Activated naive CD4-positive, alpha-beta T cell treated with anti-CD3 and anti-CD28 coated beads for 36 hours (primary cell): ENCODE data around the gene PFKFB3. TPM values are rescaled to one million over a fixed set of nuclear protein-coding genes. Genes with fewer than 3 reads are reported as not detected.

Experiments used
- CTCF ChIA-PET: fragments of 350-600 bp; sonication (Branson Sonifier 250); formaldehyde crosslinking; loops from one replicate; lab custom pipeline; 2021; ENCODE audit warnings: antibody characterized with exemption; lab: Charles Lee
- DNase-seq: peaks from one replicate; pipeline ENCODE4 v3.0.0-alpha.2; 2020
- H3K27ac Mint-ChIP-seq: one replicate; pipeline ENCODE4 v1.8.0; 2021; ENCODE audit warnings: mild to moderate bottlenecking, mixed read lengths
- H3K27me3 Mint-ChIP-seq: one replicate; pipeline ENCODE4 v1.8.0; 2021; ENCODE audit warnings: low read depth, mixed read lengths
- H3K36me3 Mint-ChIP-seq: one replicate; pipeline ENCODE4 v1.8.0; 2021; ENCODE audit warnings: low read depth, mixed read lengths
- H3K4me1 Mint-ChIP-seq: one replicate; pipeline ENCODE4 v1.8.0; 2021; ENCODE audit warnings: low read depth, mixed read lengths
- H3K4me3 Mint-ChIP-seq: one replicate; pipeline ENCODE4 v1.8.0; 2021; ENCODE audit warnings: mild to moderate bottlenecking, moderate library complexity, mixed read lengths
- H3K9me3 Mint-ChIP-seq: one replicate; pipeline ENCODE4 v1.8.0; 2021; ENCODE audit warnings: mixed read lengths
- intact Hi-C: fragments of 100-400 bp; cut with micrococcal nuclease; formaldehyde crosslinking; loops from one replicate; pipeline ENCODE4 v1.15.1; 2023
- total RNA-seq, 2 experiments: library from RNA; stranded (reverse); gene quantifications; one replicate each; pipeline ENCODE4 v1.2.3, GENCODE V29; 2021

PFKFB3 gene
- total RNA-seq, 2 experiments from 2014 or later: 87.7 to 88.5 TPM

DNA sequence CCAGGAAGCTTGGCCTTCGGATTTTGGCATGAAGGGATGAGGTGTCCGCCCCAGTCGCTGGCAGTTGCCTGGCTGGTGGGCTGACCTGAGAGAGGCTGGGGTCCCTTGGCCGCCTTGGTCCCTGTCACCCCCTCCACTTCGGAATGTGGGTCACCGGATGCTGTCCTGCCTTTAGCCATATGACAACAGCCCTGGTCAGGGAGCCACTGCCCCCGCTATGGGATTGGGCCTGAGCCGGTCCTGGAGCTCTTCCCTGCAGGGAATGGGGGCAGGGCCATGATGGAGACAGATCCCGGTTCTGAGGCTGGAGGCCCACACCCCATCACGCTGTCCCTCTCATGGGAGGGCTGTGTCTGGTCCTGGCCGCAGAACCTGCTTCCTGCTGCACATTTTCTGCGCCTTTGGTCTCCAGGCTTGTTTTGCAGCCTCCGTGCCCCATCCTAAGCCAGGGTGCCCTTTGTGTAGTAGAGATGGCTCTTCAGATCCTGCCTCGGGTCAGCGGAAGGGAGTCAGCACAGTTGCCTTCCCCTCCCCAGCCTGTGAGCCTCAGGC, 22.6 kb downstream of the PFKFB3 start:
- no peaks in the 10 kb centered on the region for H3K27me3 Mint-ChIP-seq
- no peaks in the 10 kb centered on the region for H3K9me3 Mint-ChIP-seq
- CTCF ChIA-PET: no interaction called here
- intact Hi-C loops: no loop called here
- no peak for DNase-seq
- peaks cover 8% of the 10 kb centered on the region for H3K4me1 Mint-ChIP-seq
- no peak overlapping the region for H3K4me3 Mint-ChIP-seq
- H3K27ac Mint-ChIP-seq: no peak overlapping the region
- peaks cover 56% of the 10 kb centered on the region for H3K36me3 Mint-ChIP-seq

GRCh38 chr10:6226216-6226615, 23.5 kb downstream of the PFKFB3 start:
- peaks cover 52% of the 10 kb centered on the region for H3K36me3 Mint-ChIP-seq
- no peak for DNase-seq
- intact Hi-C loops: no loop called here
- CTCF ChIA-PET: no interaction called here
- H3K27ac Mint-ChIP-seq: no peak overlapping the region
- H3K4me1 Mint-ChIP-seq: peaks cover 8% of the 10 kb centered on the region
- H3K27me3 Mint-ChIP-seq: no peaks in the 10 kb centered on the region
- H3K4me3 Mint-ChIP-seq: no peak overlapping the region
- no peaks in the 10 kb centered on the region for H3K9me3 Mint-ChIP-seq

DNA sequence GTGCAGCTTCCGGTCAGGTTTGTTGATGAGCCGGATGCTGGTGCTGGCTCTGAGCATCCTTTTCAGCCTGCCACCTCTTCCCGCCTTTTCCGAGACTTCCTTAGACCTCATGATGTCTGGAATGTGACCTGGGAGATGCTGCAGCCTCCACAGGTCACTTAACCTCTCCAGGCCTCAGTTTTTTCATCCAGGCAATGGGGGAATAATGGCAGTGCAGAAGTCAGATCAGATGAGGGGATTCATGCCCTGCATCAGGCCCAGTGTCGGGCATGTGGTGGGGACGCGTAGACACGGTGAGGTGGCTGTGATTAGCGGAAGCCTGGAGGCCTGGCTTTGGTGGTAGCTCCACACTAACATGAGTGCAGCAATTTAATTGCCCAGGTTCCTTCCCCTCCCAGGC, 24.6 kb downstream of the PFKFB3 start:
- intact Hi-C loops: no loop called here
- Mint-ChIP-seq H3K9me3 (no peaks in the 10 kb centered on the region), H3K4me1 (peaks cover 8% of the 10 kb centered on the region), H3K27me3 (no peaks in the 10 kb centered on the region), H3K36me3 (peaks cover 49% of the 10 kb centered on the region), H3K27ac (no peak overlapping the region), H3K4me3 (no peak overlapping the region)
- CTCF ChIA-PET: no interaction called here
- DNase-seq: no peak

GRCh38 chr10:6228010-6228511, 25.3 kb downstream of the PFKFB3 start:
- Mint-ChIP-seq H3K27ac (no peak overlapping the region), H3K4me3 (no peak overlapping the region), H3K9me3 (no peaks in the 10 kb centered on the region), H3K36me3 (peaks cover 48% of the 10 kb centered on the region), H3K27me3 (no peaks in the 10 kb centered on the region), H3K4me1 (peaks cover 8% of the 10 kb centered on the region)
- DNase-seq: no peak
- CTCF ChIA-PET: no interaction called here
- intact Hi-C loops: no loop called here

GRCh38 chr10:6228647-6229046, 25.9 kb downstream of the PFKFB3 start:
- H3K9me3 Mint-ChIP-seq: no peaks in the 10 kb centered on the region
- intact Hi-C loops: no loop called here
- peaks cover 48% of the 10 kb centered on the region for H3K36me3 Mint-ChIP-seq
- CTCF ChIA-PET: no interaction called here
- no peak overlapping the region for H3K4me3 Mint-ChIP-seq
- no peaks in the 10 kb centered on the region for H3K27me3 Mint-ChIP-seq
- H3K27ac Mint-ChIP-seq: no peak overlapping the region
- peaks cover 8% of the 10 kb centered on the region for H3K4me1 Mint-ChIP-seq
- no peak for DNase-seq

DNA sequence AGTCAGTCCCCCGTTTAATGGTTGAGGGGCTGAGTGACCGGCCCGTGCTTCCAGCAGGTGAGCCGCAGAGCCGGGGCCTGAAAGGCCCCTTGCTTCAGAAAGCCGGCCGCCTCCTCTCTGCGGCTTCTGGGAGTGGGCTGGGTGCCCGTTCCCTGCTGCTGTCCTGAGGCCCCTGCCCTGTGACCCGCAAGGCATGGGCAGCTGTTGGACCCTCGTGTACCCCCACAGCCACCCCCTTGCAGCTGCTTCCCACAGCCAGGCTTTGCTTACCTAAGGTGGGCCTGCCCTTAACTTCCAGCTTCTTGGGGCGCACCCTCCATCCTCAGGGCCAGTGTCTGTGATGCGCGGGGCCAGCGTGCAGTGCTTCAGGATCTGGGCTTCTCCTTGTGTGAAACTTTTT, 26.6 kb downstream of the PFKFB3 start:
- Mint-ChIP-seq H3K9me3 (no peaks in the 10 kb centered on the region), H3K4me1 (peaks cover 8% of the 10 kb centered on the region), H3K27ac (no peak overlapping the region), H3K36me3 (peaks cover 45% of the 10 kb centered on the region), H3K27me3 (no peaks in the 10 kb centered on the region), H3K4me3 (no peak overlapping the region)
- intact Hi-C loops: no loop called here
- CTCF ChIA-PET: no interaction called here
- DNase-seq: no peak

DNA sequence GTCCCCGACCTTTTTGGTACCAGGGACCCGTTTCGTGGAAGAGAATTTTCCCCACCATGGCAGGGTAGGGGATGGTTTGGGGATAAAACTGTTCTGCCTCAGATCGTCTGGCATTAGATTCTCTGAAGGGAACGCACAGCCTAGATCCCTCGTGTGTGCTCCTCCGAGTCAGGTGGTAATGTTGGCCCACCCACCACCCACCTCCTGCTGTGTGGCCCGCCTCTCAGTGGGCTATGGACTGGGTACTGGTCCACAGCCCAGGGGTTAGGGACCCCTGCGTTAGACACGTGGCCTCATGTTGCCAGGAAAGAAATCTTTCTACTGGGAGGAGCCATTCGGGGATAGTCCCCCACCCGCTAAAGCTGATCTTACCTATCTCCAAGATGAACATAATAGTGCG, 27.0 kb downstream of the PFKFB3 start:
- H3K4me3 Mint-ChIP-seq: no peak overlapping the region
- intact Hi-C loops: no loop called here
- H3K27ac Mint-ChIP-seq: no peak overlapping the region
- H3K9me3 Mint-ChIP-seq: no peaks in the 10 kb centered on the region
- H3K27me3 Mint-ChIP-seq: no peaks in the 10 kb centered on the region
- H3K36me3 Mint-ChIP-seq: peaks cover 45% of the 10 kb centered on the region
- CTCF ChIA-PET: no interaction called here
- peaks cover 8% of the 10 kb centered on the region for H3K4me1 Mint-ChIP-seq
- DNase-seq: no peak

DNA sequence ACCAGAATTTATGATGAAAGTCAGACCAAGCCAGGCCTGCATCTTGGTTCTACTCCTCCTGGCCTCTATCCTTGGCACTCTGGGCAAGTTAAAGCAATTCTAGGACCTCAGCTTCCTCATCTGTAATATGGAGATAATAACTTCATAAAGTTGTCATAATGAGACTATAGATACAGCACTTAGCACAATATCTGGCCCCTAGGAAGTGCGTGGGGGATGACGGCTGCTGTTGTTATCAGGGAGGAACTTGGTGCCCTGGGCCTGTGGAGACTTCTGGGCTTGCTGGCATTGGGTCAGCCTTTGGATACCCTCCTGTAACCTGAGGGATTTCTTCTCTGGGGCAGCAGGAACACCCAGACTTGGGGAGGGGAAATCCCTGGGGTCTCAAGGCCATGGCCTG, 27.6 kb downstream of the PFKFB3 start:
- Mint-ChIP-seq H3K36me3 (peaks cover 47% of the 10 kb centered on the region), H3K4me1 (peaks cover 8% of the 10 kb centered on the region), H3K27me3 (no peaks in the 10 kb centered on the region), H3K4me3 (no peak overlapping the region), H3K27ac (no peak overlapping the region), H3K9me3 (no peaks in the 10 kb centered on the region)
- CTCF ChIA-PET: no interaction called here
- intact Hi-C loops: no loop called here
- DNase-seq: no peak

DNA sequence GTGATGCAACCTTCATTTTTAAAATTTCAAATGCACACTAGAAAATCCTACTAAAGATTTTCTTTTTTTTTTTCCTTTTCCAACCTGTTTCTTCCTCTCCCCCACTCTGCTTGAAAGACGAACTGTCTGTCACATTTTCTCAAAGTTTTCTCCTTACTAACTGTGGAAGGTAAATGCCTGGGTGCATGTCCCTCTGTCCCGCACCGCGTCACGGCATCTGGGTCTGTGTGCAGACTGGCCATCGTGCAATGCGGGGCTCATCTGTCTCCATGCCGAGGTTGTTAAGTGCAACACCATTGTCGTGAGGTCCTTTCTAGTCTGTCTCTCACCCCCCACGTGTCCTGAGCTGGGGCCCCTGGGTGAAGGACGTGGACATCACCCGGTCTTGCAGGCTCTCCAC, 28.4 kb downstream of the PFKFB3 start:
- intact Hi-C loops: no loop called here
- Mint-ChIP-seq H3K4me1 (peaks cover 7% of the 10 kb centered on the region), H3K27ac (peak overlapping the region; percentile 50), H3K36me3 (peaks cover 45% of the 10 kb centered on the region), H3K4me3 (no peak overlapping the region), H3K27me3 (no peaks in the 10 kb centered on the region), H3K9me3 (no peaks in the 10 kb centered on the region)
- CTCF ChIA-PET: no interaction called here
- DNase-seq: no peak

DNA sequence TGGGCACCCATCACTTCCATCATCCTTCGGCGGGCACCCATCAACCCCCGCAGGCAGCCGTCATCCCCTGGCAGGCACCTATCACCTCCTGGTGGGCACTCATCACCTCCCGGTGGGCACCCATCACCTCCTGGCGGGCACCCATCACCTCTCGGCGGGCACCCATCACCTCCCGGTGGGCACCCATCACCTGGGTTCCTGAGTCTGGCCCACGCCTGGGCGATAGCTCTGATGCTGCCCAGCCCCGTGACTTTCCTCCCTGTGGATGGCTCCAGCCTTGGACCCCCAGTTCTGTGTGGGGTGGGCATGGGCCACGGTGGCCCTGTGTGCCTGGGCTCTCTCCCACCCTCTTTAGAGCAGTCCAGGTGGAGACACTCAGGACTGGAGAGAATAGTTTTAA, 29.0 kb downstream of the PFKFB3 start:
- no peak for DNase-seq
- Mint-ChIP-seq H3K27ac (no peak overlapping the region), H3K36me3 (peaks cover 45% of the 10 kb centered on the region), H3K27me3 (no peaks in the 10 kb centered on the region), H3K9me3 (no peaks in the 10 kb centered on the region), H3K4me1 (peaks cover 4% of the 10 kb centered on the region), H3K4me3 (no peak overlapping the region)
- CTCF ChIA-PET: no interaction called here
- intact Hi-C loops: no loop called here

DNA sequence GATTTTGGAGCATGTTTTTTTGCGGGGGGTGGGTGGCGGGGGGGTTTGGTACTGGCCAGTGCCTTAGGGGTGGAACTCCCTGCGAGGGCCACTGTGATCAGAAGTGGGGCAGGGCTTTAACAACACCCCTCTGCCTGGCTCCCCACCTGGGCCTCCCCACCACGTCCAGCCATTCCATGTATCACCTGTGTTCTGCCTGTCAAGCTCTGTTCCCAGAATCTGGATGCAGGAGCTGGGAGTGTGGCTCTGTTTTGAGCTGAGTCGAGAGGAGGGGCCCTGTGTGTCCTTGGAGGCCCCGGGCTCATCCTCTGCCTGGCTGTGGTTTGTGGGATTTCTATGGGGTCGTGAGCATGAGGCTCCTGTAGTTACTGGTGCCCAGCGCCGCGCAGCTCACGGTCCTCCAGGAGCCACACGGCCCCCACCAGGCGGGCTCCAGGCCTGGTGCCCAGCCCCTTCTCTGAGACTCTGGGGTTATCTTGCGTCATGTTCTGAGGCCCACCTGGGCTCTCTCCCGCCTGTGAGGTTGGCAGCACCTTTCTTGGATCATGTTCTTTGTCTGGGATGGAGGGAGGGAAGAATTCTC, 29.6 kb downstream of the PFKFB3 start:
- peaks cover 4% of the 10 kb centered on the region for H3K4me1 Mint-ChIP-seq
- H3K27ac Mint-ChIP-seq: no peak overlapping the region
- no peak overlapping the region for H3K4me3 Mint-ChIP-seq
- no peak for DNase-seq
- intact Hi-C loops: no loop called here
- CTCF ChIA-PET: no interaction called here
- H3K9me3 Mint-ChIP-seq: no peaks in the 10 kb centered on the region
- peaks cover 47% of the 10 kb centered on the region for H3K36me3 Mint-ChIP-seq
- H3K27me3 Mint-ChIP-seq: no peaks in the 10 kb centered on the region

DNA sequence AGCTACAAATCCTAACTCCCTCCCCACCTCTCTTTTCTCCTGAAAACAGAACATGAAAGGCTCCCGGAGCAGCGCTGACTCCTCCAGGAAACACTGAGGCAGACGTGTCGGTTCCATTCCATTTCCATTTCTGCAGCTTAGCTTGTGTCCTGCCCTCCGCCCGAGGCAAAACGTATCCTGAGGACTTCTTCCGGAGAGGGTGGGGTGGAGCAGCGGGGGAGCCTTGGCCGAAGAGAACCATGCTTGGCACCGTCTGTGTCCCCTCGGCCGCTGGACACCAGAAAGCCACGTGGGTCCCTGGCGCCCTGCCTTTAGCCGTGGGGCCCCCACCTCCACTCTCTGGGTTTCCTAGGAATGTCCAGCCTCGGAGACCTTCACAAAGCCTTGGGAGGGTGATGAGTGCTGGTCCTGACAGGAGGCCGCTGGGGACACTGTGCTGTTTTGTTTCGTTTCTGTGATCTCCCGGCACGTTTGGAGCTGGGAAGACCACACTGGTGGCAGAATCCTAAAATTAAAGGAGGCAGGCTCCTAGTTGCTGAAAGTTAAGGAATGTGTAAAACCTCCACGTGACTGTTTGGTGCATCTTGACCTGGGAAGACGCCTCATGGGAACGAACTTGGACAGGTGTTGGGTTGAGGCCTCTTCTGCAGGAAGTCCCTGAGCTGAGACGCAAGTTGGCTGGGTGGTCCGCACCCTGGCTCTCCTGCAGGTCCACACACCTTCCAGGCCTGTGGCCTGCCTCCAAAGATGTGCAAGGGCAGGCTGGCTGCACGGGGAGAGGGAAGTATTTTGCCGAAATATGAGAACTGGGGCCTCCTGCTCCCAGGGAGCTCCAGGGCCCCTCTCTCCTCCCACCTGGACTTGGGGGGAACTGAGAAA, 30.4 kb downstream of the PFKFB3 start:
- DNase-seq: no peak
- CTCF ChIA-PET: no interaction called here

More for the DNA sequence above, 30.4 kb downstream of the PFKFB3 start:
- H3K4me1 Mint-ChIP-seq: peaks cover 3% of the 10 kb centered on the region
- no peaks in the 10 kb centered on the region for H3K27me3 Mint-ChIP-seq
- H3K9me3 Mint-ChIP-seq: no peaks in the 10 kb centered on the region
- no peak overlapping the region for H3K27ac Mint-ChIP-seq
- intact Hi-C loops: no loop called here
- H3K36me3 Mint-ChIP-seq: peaks cover 50% of the 10 kb centered on the region
- H3K4me3 Mint-ChIP-seq: no peak overlapping the region
